Measurements from ENCODE around the gene NGLY1.

GRCh38 chr3:25751725-25752124 lies 31.5 kb downstream of the NGLY1 start:
- TF ChIP-seq CTCF (conservative IDR thresholded peaks at IDR 0.05; ENCODE audit: low read length) (no peak), EZH2phosphoT487 (IDR thresholded peaks at IDR 0.05; ENCODE audit: borderline replicate concordance, low read depth, low read length) (no peak)
